Measurements from ENCODE around the gene GPR160.

GPR160 gene

GRCh38 chr3:170062068-170062467 lies 24.3 kb downstream of the GPR160 start:
- H3K4me3 ChIP-seq (ENCODE audit: low read depth, low read length): no peak overlapping the region
- DNase-seq (ENCODE audit: low read depth): no peak

- DNase-seq (ENCODE audit: low read depth): no peak
- H3K4me3 ChIP-seq (ENCODE audit: low read depth, low read length): no peak overlapping the region
These were observed 25.0 kb downstream of the GPR160 start for GRCh38 chr3:170062769-170063168.

- H3K4me3 ChIP-seq (ENCODE audit: low read depth, low read length): no peak overlapping the region
- DNase-seq (ENCODE audit: low read depth): no peak
These were observed 25.9 kb downstream of the GPR160 start for GRCh38 chr3:170063691-170064090.

GRCh38 chr3:170064108-170064507 lies 26.3 kb downstream of the GPR160 start:
- no peak overlapping the region for H3K4me3 ChIP-seq (ENCODE audit: low read depth, low read length)
- no peak for DNase-seq (ENCODE audit: low read depth)

- H3K4me3 ChIP-seq (ENCODE audit: low read depth, low read length): no peak overlapping the region
- no peak for DNase-seq (ENCODE audit: low read depth)
These were observed 37.8 kb downstream of the GPR160 start for GRCh38 chr3:170075441-170076091.

GRCh38 chr3:170076715-170077238 lies 39.0 kb downstream of the GPR160 start:
- H3K4me3 ChIP-seq (ENCODE audit: low read depth, low read length): no peak overlapping the region
- DNase-seq (ENCODE audit: low read depth): peak; percentile 53

- DNase-seq (ENCODE audit: low read depth): no peak
These were observed 39.6 kb downstream of the GPR160 start for GRCh38 chr3:170077361-170077760.

GRCh38 chr3:170078620-170079281 lies 41.0 kb downstream of the GPR160 start:
- no peak for DNase-seq (ENCODE audit: low read depth)
- no peak overlapping the region for H3K4me3 ChIP-seq (ENCODE audit: low read depth, low read length)

More at GRCh38 chr3:170077361-170077760, 39.6 kb downstream of the GPR160 start:
- H3K4me3 ChIP-seq (ENCODE audit: low read depth, low read length): no peak overlapping the region

- H3K4me3 ChIP-seq (ENCODE audit: low read depth, low read length): no peak overlapping the region
- DNase-seq (ENCODE audit: low read depth): no peak
These were observed 41.9 kb downstream of the GPR160 start for GRCh38 chr3:170079536-170080165.

- DNase-seq (ENCODE audit: low read depth): no peak
- H3K4me3 ChIP-seq (ENCODE audit: low read depth, low read length): no peak overlapping the region
These were observed 42.8 kb downstream of the GPR160 start for GRCh38 chr3:170080605-170081004.

- no peak for DNase-seq (ENCODE audit: low read depth)
These were observed 43.4 kb downstream of the GPR160 start for GRCh38 chr3:170081079-170081741.

GRCh38 chr3:170083343-170083742 lies 45.5 kb downstream of the GPR160 start:
- H3K4me3 ChIP-seq (ENCODE audit: low read depth, low read length): no peak overlapping the region
- DNase-seq (ENCODE audit: low read depth): no peak

More at GRCh38 chr3:170081079-170081741, 43.4 kb downstream of the GPR160 start:
- no peak overlapping the region for H3K4me3 ChIP-seq (ENCODE audit: low read depth, low read length)

GRCh38 chr3:170085396-170085795 lies 47.6 kb downstream of the GPR160 start:
- no peak overlapping the region for H3K4me3 ChIP-seq (ENCODE audit: low read depth, low read length)
- DNase-seq (ENCODE audit: low read depth): no peak

- H3K4me3 ChIP-seq (ENCODE audit: low read depth, low read length): no peak overlapping the region
- no peak for DNase-seq (ENCODE audit: low read depth)
These were observed 52.2 kb downstream of the GPR160 start for GRCh38 chr3:170089862-170090600.

GRCh38 chr3:170090601-170090981 lies 52.8 kb downstream of the GPR160 start:
- DNase-seq (ENCODE audit: low read depth): no peak

GRCh38 chr3:170092907-170093306 lies 55.1 kb downstream of the GPR160 start:
- no peak overlapping the region for H3K4me3 ChIP-seq (ENCODE audit: low read depth, low read length)
- DNase-seq (ENCODE audit: low read depth): no peak

More at GRCh38 chr3:170090601-170090981, 52.8 kb downstream of the GPR160 start:
- no peak overlapping the region for H3K4me3 ChIP-seq (ENCODE audit: low read depth, low read length)

GRCh38 chr3:170095771-170096170 lies 58.0 kb downstream of the GPR160 start:
- no peak for DNase-seq (ENCODE audit: low read depth)
- no peak overlapping the region for H3K4me3 ChIP-seq (ENCODE audit: low read depth, low read length)

GRCh38 chr3:170096342-170096741 lies 58.5 kb downstream of the GPR160 start:
- no peak for DNase-seq (ENCODE audit: low read depth)
- no peak overlapping the region for H3K4me3 ChIP-seq (ENCODE audit: low read depth, low read length)

GRCh38 chr3:170098753-170099152 lies 61.0 kb downstream of the GPR160 start:
- DNase-seq (ENCODE audit: low read depth): no peak

More at GRCh38 chr3:170098753-170099152, 61.0 kb downstream of the GPR160 start:
- no peak overlapping the region for H3K4me3 ChIP-seq (ENCODE audit: low read depth, low read length)
